H7 (cell line): ENCODE results near the gene MOB2. TPM values are rescaled to one million over a fixed set of nuclear protein-coding genes. Genes with fewer than 3 reads are reported as not detected.

Source experiments
- DNase-seq: peaks from one replicate; pipeline ENCODE4 v3.0.0; 2012
- H3K27me3 ChIP-seq: 2 replicates; pipeline ENCODE4 v1.6.0; 2011; ENCODE audit warnings: mild to moderate bottlenecking, low read length; ENCODE audit not compliant: control insufficient read depth, insufficient read depth
- H3K36me3 ChIP-seq: replicated peaks from 2 replicates; pipeline ENCODE4 v1.5.1; 2011; ENCODE audit warnings: low read length; ENCODE audit not compliant: control insufficient read depth, insufficient read depth
- H3K4me3 ChIP-seq: 2 replicates; pipeline ENCODE4 v1.5.1; 2011; ENCODE audit warnings: low read depth, mild to moderate bottlenecking, control low read depth, low read length, moderate library complexity; ENCODE audit not compliant: insufficient read depth
- total RNA-seq: library from RNA; depleted of rRNA; stranded (reverse); fragments of >200 nt; shearing (Covaris generic); gene quantifications from 2 replicates; pipeline ENCODE4 v1.2.3, GENCODE V29; 2014

MOB2 gene
- total RNA-seq, 1 experiment from 2014 or later: 20.2 TPM

DNA sequence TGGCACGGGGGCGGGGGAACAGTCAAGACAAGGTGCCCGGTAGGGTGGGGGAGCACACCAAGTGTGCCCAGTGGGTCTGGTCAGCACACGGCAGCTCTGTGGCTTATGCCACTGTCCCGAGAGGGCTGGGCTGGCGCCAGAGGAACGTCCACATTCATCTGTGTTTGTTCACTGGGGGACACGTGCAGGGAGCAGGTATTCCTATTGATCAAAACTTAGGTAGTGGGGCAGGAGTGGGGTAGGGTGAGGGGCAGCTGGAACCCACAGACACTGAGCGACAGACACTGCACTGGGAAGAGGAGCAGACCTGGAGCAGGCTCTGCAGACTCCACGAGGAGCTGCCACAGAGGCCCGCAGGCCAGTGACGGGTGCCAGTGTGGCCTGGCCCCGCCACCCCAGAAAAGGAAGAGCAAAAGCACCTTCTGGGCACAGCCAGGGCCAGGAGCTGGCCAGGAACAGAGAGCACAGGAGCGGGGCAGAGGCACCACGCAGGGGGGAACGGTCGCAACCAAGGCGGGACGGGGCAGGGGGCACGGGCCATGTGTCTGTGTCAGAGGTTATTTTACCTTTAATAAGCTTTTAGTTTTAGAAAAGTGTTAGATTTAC lies 2.1 kb upstream of the MOB2 start:
- DNase-seq: no peak
- Histone ChIP-seq H3K27me3 (no peaks in the 10 kb centered on the region), H3K4me3 (no peak overlapping the region), H3K36me3 (no peaks in the 10 kb centered on the region)

DNA sequence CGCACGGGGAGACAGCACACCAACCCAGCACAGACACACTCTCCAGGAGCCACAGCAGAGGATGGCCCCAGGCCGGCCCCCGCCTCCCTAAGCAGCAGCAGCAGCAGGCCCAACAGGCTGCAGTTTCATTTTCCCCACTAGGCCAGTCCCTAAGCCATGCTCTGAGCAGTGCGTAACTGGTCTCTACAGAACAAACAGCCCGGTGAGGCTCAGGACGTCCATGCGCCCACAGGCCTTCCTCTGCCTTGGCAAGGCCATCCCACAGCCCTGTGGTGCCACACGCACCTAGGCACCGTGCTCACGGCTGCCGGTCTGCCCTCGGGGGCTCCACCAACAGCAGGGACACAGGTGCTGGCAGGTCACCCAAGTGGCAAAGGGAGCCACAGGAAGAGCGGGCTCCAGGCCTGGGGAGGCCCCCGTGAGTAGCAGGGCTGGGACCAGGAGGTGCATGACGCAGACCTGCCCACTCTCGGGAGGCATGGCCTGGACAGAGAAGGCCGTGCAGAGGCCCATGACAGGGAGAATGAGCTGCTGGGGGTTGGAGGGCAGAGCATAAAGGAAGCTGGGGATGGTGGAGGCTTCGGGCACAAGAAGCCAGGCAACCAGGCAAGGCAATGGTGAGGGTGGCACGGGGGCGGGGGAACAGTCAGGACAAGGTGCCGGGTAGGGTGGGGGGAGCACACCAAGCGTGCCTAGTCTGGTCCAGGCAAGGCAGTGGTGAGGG lies 1.4 kb upstream of the MOB2 start:
- no peak for DNase-seq
- Histone ChIP-seq H3K27me3 (no peaks in the 10 kb centered on the region), H3K4me3 (no peak overlapping the region), H3K36me3 (no peaks in the 10 kb centered on the region)

DNA sequence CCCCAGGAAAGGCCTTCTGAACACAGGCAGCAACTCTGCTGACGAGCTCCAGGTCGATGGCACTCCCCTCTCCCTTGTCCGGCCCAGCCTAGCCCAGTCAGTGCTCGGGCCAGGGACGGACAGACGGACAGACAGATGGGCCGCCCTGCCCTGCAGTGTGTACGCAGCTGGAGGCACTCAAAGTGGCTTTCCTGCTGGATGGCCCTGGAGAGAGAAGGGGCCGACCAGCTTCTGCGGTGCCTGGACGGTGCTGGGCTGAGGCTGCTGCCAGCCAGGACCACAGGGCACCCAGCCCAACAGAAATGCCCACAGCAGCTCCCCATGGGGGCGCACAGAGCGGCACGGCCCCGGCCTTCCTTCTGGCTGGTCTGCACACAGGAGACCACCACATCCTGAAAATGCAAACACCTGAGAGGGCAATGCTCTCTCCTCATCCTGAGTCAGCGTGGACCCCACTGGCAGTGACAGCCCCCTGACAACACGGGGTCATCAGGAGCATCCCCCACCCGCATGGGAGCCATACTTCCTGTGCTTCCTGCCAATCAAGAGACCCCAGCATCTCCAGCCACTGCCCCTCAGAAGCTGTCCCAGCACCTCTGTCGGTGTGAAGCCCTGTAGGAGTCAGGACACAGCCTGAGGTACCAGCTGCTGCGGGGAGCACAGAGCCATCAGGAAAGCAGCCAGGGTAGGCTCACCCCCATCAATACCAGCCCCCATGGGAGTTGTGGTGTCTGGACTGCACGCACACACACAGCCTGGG lies 692 bp upstream of the MOB2 start:
- H3K4me3 ChIP-seq: no peak overlapping the region
- no peaks in the 10 kb centered on the region for H3K36me3 ChIP-seq
- no peaks in the 10 kb centered on the region for H3K27me3 ChIP-seq
- DNase-seq: no peak

DNA sequence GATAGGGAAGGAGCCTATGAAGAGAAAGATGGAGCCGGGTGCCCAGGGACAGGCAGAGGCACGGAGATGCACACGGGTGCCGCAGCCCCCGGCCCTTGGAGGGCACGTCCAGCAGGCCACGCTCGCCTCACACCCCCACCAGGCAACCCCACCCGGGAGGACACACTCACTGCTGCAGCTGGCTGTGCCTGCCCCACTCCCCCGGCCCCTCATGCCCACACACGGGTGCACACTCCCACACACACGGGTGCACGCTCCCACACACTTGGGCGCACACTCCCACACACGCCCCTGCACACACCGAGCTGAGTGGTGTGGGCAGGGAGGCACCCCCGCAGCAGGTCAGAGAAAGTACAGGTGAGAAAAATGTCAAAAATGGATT lies 1.1 kb downstream of the MOB2 start:
- Histone ChIP-seq H3K4me3 (no peak overlapping the region), H3K36me3 (no peaks in the 10 kb centered on the region), H3K27me3 (no peaks in the 10 kb centered on the region)
- no peak for DNase-seq

DNA sequence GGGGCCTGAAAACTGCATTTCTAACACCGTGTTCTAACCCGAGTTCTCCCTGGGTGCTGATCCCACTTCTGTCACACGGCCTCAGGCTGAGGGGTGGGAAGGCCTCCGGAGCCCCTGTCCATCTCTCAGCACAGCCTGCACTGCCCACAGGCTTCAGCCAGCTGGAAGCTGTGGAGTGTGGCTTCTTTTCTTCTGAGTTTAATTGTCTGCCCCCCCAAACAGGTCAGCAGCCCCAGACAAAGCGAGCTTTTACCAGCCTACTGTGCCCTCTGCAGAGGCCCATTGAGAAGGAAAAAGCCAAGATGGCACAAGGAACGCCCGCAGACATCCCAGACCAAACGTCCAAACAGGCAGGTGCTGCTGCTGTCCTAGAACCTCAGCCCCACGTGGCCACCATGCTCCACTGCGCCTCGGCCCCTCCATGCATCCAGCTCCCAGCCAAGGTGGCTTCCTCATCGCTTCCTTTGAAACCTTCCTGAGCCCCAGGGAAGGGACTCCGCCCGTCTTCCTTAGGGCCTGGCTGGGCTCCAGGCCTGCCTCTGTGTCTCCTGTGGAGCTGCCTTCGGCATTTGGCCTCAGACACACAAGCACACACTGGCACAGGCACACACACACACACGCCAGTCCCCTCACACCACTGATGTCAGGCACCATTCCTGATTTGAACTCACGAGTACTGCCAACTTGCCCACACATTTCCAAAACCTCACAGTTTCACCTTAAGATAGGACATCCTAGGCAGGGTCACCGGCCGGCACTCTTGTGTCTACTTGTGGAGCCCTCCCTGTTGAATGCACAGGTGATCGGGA lies 1.7 kb downstream of the MOB2 start:
- no peaks in the 10 kb centered on the region for H3K36me3 ChIP-seq
- no peaks in the 10 kb centered on the region for H3K27me3 ChIP-seq
- no peak overlapping the region for H3K4me3 ChIP-seq
- DNase-seq: peak; percentile 76

DNA sequence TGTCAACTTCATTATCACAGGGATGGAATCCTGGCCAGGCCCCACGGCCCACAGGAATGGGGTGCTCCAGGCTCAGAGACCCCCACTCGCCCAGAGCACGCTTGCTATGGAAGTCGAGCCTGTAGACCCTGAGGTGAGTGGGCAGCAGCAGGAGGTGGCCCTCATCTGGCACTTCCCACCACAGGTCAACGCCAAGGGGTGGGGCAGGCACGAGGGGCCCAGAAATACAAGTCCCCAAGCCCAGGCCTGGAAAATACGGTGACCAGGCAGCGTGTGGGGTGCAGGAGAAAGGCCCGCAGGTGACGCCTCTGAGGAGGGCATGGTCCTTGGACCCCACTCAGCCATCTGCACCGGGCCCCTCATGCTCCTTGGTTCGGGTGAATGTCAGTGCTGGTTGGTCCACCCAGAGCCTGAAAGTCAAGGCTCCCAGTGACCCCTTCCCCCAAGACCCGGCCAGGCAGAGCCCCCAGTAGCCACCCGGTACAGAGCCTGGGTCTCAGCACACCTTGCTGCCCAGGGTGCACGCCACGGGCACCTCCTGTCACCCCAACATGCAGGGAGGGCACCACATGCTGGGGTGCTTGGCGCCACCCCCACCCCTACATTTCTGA lies 2.4 kb downstream of the MOB2 start:
- DNase-seq: no peak
- no peak overlapping the region for H3K4me3 ChIP-seq
- H3K36me3 ChIP-seq: no peaks in the 10 kb centered on the region
- no peaks in the 10 kb centered on the region for H3K27me3 ChIP-seq

DNA sequence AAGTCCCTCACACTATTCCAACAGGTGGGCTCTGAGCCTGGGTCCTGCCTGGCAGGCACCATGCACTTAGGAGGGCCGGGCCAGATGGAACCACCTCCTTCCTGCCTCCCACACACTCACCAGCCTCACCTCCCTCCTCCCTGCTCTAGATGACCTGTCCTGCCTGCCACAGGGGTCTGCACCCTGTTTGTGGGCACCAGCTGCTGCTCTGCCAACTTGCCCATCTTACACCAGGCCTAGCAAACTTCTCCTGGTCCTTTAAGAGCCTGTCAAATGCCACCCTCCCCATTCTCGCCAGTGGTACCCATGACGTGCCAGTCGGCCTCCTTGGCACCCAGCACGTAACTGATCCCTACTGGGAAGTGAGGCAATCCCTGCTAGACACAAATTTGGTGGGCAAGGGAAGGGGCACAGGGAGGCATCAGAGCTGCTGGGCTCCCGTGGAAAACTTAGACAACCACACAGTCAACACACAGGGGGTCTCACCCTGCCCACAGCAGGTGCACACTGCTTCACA lies 3.1 kb downstream of the MOB2 start:
- Histone ChIP-seq H3K27me3 (no peaks in the 10 kb centered on the region), H3K4me3 (no peak overlapping the region), H3K36me3 (no peaks in the 10 kb centered on the region)
- DNase-seq: no peak

DNA sequence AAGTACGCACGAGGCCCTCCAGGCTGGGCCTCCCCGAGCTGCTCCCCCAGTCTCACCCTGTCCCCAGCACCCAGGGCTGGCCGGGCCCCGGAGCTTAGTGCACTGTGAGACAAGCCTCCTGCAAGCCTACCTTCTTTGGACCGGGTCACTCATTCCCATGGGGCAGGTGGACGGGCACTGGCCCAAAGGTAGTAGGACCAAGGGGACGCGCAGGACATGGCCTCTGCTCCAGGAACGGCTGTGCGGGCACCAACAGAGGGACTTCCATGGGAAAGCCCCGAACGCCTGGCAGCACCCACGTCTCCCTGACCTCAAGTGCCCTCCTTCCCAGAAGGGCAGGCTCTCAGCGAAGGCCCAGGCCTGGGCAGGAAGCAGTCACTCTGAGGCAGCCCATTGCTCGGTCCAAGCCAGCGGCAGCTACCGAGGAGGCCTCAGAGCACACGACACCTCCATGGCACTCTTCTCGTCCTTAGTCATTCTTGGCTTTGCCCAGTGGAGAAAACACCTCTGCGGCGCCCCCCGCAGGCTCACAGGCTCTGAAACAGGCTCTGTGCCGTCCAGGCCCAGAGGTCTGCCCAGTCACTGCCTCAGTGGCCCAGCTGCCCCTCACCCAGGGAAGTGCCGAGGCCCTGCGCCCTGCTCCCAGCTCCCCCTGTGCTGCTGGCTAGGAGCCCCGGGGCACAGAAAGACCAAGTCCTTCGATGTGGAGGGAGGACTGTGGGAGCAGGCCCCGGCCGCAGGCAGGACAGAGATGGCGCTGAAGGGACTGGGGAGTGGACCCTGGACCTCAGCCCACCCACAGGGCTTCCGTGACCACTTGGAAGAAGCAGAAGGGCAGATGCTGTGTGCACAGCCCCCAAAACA lies 3.8 kb downstream of the MOB2 start:
- H3K36me3 ChIP-seq: peaks cover 2% of the 10 kb centered on the region; the same call in 1 of the 2 replicates
- DNase-seq: peak; percentile 85
- no peak overlapping the region for H3K4me3 ChIP-seq
- H3K27me3 ChIP-seq: no peaks in the 10 kb centered on the region

DNA sequence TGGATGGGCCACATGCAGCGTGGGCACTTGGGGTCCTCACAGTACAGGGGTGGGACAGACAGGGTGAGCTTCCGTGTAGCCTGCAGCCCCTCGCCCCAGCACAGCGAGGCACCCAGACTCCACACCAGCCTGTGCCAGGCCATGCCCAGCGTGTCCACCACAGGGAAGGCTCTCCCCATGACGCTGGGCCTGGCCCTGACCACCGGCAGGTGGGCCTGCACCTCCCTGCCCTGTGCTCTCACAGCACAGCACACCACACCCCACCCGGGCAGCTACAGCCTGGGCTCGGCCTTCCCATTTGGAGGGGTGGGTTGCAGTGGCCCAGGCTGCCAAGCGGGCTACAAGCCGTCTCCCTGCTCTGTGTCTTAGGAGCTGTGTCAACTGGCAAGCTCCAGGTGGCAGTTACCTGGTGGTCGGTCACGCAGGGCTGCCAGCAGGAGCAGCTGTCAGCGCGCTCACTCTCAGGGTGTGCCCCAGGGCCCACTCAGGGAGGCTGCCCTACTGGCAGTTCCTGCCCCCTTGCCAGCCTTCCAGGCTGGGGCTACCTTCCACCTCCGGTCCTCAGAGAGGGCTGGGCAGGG lies 4.6 kb downstream of the MOB2 start:
- no peak overlapping the region for H3K4me3 ChIP-seq
- DNase-seq: peak; percentile 69
- H3K27me3 ChIP-seq: no peaks in the 10 kb centered on the region

DNA sequence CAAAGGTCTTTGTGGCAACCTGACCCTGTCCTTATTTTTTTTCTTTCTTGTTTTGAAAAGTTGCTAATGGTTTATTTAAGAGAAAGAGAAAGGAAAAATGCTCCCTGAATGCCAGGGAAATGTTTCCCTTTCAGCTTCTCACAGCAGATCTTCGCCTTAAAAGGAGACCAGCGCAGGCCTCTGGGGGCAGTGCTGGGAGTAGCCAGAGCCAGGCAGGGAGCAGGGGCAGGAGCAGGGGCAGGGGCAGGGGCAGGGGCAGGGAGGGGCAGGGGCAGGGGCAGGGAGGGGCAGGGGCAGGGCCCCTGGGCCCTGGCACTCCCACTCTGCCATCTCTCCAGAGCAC lies 5.1 kb downstream of the MOB2 start:
- Histone ChIP-seq H3K27me3 (no peaks in the 10 kb centered on the region), H3K36me3 (peaks cover 2% of the 10 kb centered on the region; the same call in 1 of the 2 replicates), H3K4me3 (no peak overlapping the region)
- peak; percentile 79 for DNase-seq

More for the DNA sequence above, 4.6 kb downstream of the MOB2 start:
- peaks cover 2% of the 10 kb centered on the region; the same call in 1 of the 2 replicates for H3K36me3 ChIP-seq

DNA sequence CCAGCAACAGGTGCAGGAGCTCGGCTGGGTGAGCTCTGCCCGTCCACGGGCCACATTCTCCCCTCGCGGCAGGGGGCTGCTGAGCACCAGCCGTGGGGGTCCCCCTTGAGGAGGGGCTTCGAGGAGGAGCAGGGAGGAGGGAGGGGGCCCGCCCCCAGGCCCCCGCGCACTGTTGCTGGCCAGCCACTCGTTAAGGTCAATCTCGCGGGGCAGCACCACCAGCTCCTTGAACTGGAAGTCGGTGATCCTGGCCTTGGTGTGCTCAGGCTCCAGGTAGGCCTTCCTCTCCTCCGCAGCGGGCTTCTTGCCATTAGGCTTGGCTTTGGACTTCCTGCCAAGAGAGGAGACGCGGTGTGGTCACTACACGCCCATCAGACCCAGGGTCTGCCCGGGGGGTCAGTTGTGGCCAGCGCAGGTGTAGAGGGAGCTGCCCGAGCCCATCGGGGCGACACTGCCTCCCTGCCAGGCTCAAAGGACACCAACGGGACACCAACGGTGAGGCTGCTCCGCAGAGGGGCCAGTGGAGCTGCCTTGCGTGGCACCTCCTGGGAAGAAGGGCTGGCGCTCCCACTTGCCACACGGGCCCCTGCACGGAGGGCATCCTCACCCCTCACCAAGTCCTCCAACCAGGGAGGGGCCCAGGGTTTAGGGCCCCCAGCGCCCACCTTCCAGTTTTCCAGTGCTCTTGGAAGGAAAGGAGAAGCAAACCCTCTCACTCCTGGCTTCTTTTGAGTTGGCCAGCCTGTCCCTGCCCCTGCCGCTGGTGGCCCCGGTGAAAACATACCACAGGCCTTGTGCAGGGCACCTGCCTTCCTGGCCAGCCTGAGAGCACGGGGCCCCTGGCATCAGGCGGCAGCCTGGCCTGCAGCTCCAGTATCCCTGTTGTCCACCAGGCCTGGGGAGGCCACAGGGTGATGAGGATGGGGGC lies 5.8 kb downstream of the MOB2 start:
- H3K36me3 ChIP-seq: peaks cover 2% of the 10 kb centered on the region; the same call in 1 of the 2 replicates
- H3K4me3 ChIP-seq: no peak overlapping the region
- peak; percentile 74 for DNase-seq
- H3K27me3 ChIP-seq: no peaks in the 10 kb centered on the region

DNA sequence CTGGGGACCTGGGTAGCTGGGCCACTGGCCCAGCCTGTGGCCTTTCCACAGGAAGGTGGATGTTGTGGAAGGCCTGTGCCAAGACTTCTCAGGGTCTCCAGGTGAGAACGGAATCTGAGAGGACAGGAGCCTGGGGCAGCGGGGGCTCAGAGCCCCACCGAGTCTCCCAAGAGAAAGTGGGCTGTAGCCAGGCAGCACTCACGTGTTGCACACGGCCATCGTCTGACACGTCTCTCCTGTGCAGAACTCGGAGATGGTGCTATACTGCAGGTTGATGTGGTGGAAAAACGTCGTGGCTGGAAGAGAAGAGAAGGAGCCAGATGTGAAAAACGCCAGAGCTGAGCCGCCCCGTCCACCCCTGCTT lies 6.4 kb downstream of the MOB2 start:
- H3K27me3 ChIP-seq: no peaks in the 10 kb centered on the region
- peaks cover 2% of the 10 kb centered on the region; the same call in 1 of the 2 replicates for H3K36me3 ChIP-seq
- DNase-seq: no peak
- H3K4me3 ChIP-seq: no peak overlapping the region
